HCT116 (cell line): ENCODE measurements around the gene MICALL2.

Experiments
- ATF3 ChIP-seq: IDR thresholded peaks from 2 replicates; pipeline ENCODE4 v1.6.1; 2012
- CBX3 ChIP-seq: IDR thresholded peaks from 2 replicates; pipeline ENCODE4 v1.6.1; 2012; ENCODE audit warnings: low read depth
- CTCF ChIP-seq, 3 experiments: fragments of 200-600 bp in 1 of 3; sonication (generic) in 1 of 3; IDR thresholded peaks in 2 of 3; conservative IDR thresholded peaks in 1 of 3; 2 replicates each; pipeline ENCODE4 v1.5.1; 2012 to 2017; ENCODE audit warnings: low read depth in 2 of 3, low read length in 2 of 3, antibody characterized with exemption in 1 of 3, borderline replicate concordance in 1 of 3, control low read depth in 1 of 3, mild to moderate bottlenecking in 1 of 3, mixed read lengths in 1 of 3, mixed run types in 1 of 3, moderate library complexity in 1 of 3; ENCODE audit not compliant: insufficient read depth in 1 of 3
- JUND ChIP-seq: IDR thresholded peaks from 2 replicates; pipeline ENCODE4 v1.6.1; 2012
- MAX ChIP-seq: IDR thresholded peaks from 2 replicates; pipeline ENCODE4 v1.6.1; 2012
- POLR2A ChIP-seq: IDR thresholded peaks from 2 replicates; pipeline ENCODE4 v1.7.0; 2011; ENCODE audit warnings: borderline replicate concordance; ENCODE audit not compliant: insufficient read depth, insufficient read length; ENCODE audit errors: extremely low read depth
- POLR2AphosphoS5 ChIP-seq: IDR thresholded peaks from 2 replicates; pipeline ENCODE4 v1.6.1; 2011; ENCODE audit warnings: mild to moderate bottlenecking, low read depth, low read length, moderate library complexity
- RAD21 ChIP-seq: IDR thresholded peaks from 2 replicates; pipeline ENCODE4 v1.6.1; 2012; ENCODE audit warnings: low read depth, mild to moderate bottlenecking
- SIN3A ChIP-seq: IDR thresholded peaks from 2 replicates; pipeline ENCODE4 v1.6.1; 2012; ENCODE audit warnings: low read depth
- SP1 ChIP-seq: IDR thresholded peaks from 2 replicates; pipeline ENCODE4 v1.6.1; 2012; ENCODE audit warnings: low read depth
- TCF7L2 ChIP-seq: IDR thresholded peaks from 2 replicates; pipeline ENCODE4 v1.7.0; 2011; ENCODE audit warnings: borderline replicate concordance, inconsistent platforms; ENCODE audit not compliant: insufficient read depth, insufficient read length; ENCODE audit errors: extremely low read depth
- YY1 ChIP-seq: IDR thresholded peaks from 2 replicates; pipeline ENCODE4 v1.6.1; 2011; ENCODE audit warnings: low read length, low read depth, moderate library complexity, mild to moderate bottlenecking; ENCODE audit not compliant: insufficient replicate concordance; ENCODE audit errors: extremely low read depth
- ZBTB33 ChIP-seq: IDR thresholded peaks from 2 replicates; pipeline ENCODE4 v1.6.1; 2011; ENCODE audit warnings: mild to moderate bottlenecking, low read length, moderate library complexity; ENCODE audit not compliant: insufficient replicate concordance; ENCODE audit errors: extremely low read depth
- ZNF274 ChIP-seq: fragments of 200-500 bp; sonication (Bioruptor generic); IDR thresholded peaks from 2 replicates; pipeline ENCODE4 v1.6.1; 2014; ENCODE audit warnings: mild to moderate bottlenecking, low read depth, low read length, inconsistent platforms

- TF ChIP-seq CTCF (IDR thresholded peaks at IDR 0.05 in 2 of 3, conservative IDR thresholded peaks at IDR 0.05 in 1 of 3; ENCODE audit: borderline replicate concordance in 1 of 3, insufficient read depth in 1 of 3, low read depth in 2 of 3, low read length in 2 of 3): peak; percentile 71 to 84 (median 82); a peak in 5 of 6 replicates
- TF ChIP-seq TCF7L2: peak; percentile 64
- no peak for TF ChIP-seq JUND
- TF ChIP-seq ZBTB33: no peak
- no peak for TF ChIP-seq POLR2A
- TF ChIP-seq YY1: no peak
- TF ChIP-seq POLR2AphosphoS5: peak; percentile 31; the same call in 1 of the 2 replicates
- TF ChIP-seq SIN3A: no peak
- no peak for TF ChIP-seq ATF3
- peak; percentile 98 for TF ChIP-seq MAX
- TF ChIP-seq ZNF274: no peak
- no peak; the same call in 1 of the 2 replicates for TF ChIP-seq SP1
- TF ChIP-seq RAD21: peak; percentile 94
- no peak for TF ChIP-seq CBX3
Observed at GRCh38 chr7:1473864-1474512, 14.7 kb upstream of the MICALL2 start.
